ENCODE data around the gene SGPP2.

SGPP2 gene

GRCh38 chr2:222418739-222419138, 5.6 kb upstream of the SGPP2 start:
- no peak for TF ChIP-seq CTCF (conservative IDR thresholded peaks at IDR 0.05)
- H3K27ac ChIP-seq, result no peak overlapping the region

DNA sequence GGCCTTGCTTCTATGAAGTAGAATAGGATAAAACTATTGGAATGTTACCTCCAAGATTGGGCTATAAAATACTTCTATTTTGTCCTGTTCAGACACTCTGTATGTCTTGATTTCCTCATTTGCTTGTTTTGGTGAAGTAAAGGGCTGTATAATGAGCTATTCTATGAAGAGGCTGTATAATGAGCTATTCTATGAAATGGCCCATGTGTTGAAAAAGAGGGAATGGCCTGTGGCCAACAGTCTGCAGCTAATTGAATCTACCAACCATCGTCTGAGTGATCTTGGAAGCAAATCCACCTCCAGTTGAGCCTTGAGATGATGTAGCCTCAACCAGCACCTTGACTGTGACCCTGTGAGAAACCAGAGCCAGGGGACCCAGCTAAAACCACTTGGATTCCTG, 3.8 kb upstream of the SGPP2 start:
- no peak for TF ChIP-seq CTCF (conservative IDR thresholded peaks at IDR 0.05)
- no peak overlapping the region for H3K27ac ChIP-seq

DNA sequence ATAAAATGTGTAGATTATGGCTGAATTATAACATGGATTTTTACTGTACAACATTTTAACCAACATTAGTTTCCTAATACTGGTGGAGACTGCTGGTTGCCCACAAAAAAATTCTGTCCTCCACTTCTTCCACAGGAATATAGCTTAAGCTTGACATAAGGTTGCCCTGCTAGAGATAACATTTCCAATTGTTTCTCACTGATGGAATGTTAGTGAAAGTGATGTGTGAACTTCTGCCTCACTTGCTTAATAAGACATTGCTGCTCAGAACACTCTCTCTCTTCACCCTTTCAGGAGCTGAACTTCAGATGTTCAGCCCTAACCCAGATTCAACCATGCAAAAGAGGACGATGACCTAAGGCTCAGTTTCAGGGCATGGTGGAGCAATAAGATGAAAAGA, 2.7 kb upstream of the SGPP2 start:
- H3K27ac ChIP-seq, result no peak overlapping the region
- no peak for TF ChIP-seq CTCF (conservative IDR thresholded peaks at IDR 0.05)

DNA sequence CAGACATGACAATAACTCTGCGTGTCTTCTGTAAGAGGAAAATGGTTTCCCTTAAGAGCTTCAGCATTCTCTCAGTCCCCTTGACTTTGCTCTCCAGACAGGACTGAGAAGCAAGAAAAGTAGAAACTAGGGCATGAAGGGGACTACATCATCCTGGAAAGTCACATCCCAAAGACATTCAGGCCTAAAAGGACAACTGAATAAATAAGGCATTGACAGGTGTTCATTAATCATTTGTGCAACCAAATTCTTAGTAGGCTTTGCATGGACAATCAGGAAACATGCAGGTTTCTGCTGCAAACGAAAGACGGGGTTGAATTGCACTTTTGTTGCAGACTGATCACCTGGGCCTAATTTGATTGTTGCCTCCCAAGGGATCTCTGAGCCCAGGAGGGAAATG, 1.2 kb upstream of the SGPP2 start:
- H3K27ac ChIP-seq, result no peak overlapping the region
- TF ChIP-seq CTCF (conservative IDR thresholded peaks at IDR 0.05), result no peak

DNA sequence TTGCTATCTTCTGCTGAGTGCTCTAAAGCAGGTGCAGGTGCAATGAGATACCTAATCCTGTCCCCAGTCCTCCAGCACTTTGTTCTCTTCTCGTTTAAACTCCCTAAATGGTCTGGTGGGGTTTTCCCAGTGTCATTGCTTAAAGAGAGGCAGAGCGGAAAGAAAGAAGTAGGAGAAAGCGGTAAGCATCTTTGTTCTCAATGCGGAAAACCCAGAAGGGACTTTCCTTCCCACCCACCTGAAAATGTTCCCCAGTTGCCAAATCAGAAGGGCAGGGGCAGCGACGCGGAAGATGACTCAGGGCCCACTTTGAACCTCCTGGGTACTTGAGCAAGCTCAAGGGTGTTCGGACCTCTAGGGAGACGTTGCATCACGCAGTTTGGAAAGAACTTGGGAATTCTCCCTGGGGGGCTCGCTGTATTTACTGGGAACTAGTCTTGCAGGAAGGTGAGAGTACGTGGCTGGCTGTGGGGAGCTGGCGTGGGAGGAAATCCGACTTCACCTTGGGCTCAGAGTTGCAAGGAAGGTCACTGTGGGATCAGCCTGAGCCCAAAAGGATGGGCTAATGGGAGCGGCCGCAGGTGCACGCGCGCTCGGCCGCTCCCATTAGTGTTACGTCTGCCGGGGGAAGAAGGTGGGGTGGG, 589 bp upstream of the SGPP2 start:
- TF ChIP-seq CTCF (conservative IDR thresholded peaks at IDR 0.05), result no peak
- peak overlapping the region; percentile 65; the same call in 1 of the 2 replicates for H3K27ac ChIP-seq

- H3K27ac ChIP-seq, result peak overlapping the region; percentile 65; the same call in 1 of the 2 replicates
- TF ChIP-seq CTCF (conservative IDR thresholded peaks at IDR 0.05), result no peak
Observed at GRCh38 chr2:222424729-222425671, 657 bp downstream of the SGPP2 start.

DNA sequence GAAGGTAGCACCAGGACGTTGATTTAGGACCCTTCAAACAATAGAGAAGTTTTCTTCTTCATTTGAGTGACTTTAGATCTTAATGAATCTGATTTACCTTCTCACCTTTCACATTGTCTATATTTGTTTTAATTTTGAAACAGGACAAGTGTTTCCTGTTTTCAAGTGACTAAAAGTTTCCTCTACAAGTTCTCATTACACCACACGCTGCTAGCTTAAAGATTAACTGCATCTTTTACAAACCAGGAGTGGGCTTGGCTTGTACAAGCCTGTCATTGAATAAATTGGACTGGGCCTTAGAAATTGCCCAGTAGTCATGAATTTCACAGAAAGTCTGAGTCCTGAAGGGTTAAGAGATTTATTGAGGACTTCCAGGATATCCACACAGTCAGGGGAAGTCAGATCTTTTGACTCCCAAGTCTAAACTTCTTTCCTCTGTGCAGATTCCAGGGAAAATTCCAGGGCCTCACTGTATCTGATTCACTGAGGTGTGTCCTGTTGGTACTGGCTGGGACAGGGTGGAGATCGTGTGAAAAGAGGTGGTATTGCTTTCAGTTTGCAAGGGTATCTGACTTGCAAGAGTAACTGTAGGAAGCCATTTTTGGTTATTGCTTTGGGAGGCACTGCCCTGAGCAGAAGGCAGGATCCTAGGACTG, 3.4 kb downstream of the SGPP2 start:
- peak overlapping the region; percentile 15; the same call in 1 of the 2 replicates for H3K27ac ChIP-seq
- TF ChIP-seq CTCF (conservative IDR thresholded peaks at IDR 0.05), result no peak
